Transverse colon (tissue), 3 donors: Measurements from ENCODE around the gene SIGLEC7.

Source experiments
- CTCF ChIP-seq, 5 experiments: fragments of 200-600 bp in 3 of 5; fragments of 450-650 bp in 2 of 5; sonication (generic) in 3 of 5; IDR thresholded peaks; 1 replicate in 2 of 5; 2 replicates in 3 of 5; pipeline ENCODE4 v1.5.1; 2016 to 2017; ENCODE audit warnings: antibody characterized with exemption in 5 of 5, inconsistent platforms in 3 of 5, mild to moderate bottlenecking in 2 of 5, moderate library complexity in 1 of 5
- EP300 ChIP-seq: sonication (generic); formaldehyde crosslinking; IDR thresholded peaks from one replicate; pipeline ENCODE4 v1.6.1; 2017; ENCODE audit warnings: antibody characterized with exemption, low read depth
- POLR2A ChIP-seq: fragments of 450-650 bp; IDR thresholded peaks from one replicate; pipeline ENCODE4 v1.6.1; 2016; ENCODE audit warnings: antibody characterized with exemption, mild to moderate bottlenecking, moderate library complexity

- TF ChIP-seq EP300 (no peak), POLR2A (no peak), CTCF (IDR thresholded peaks at IDR 0.05) (no peak)
Measured at GRCh38 chr19:51183629-51184028, 41.5 kb downstream of the SIGLEC7 start.
